Esophagus (tissue), 2 donors: ENCODE results near the gene CDHR1. TPM values are rescaled to one million over a fixed set of nuclear protein-coding genes. Genes with fewer than 3 reads are reported as not detected.

Experiments used
- H3K27ac ChIP-seq, 2 donors: one replicate each; pipeline ENCODE4 v1.5.1; 2013; ENCODE audit warnings: low read depth in 2 of 2, mild to moderate bottlenecking in 2 of 2, inconsistent platforms in 1 of 2, low read length in 1 of 2, moderate library complexity in 1 of 2
- H3K27me3 ChIP-seq, 2 donors: one replicate each; pipeline ENCODE4 v1.6.1; 2013; ENCODE audit warnings: low read length in 2 of 2, control low read depth in 1 of 2, mild to moderate bottlenecking in 1 of 2; ENCODE audit not compliant: insufficient read depth in 2 of 2, control insufficient read depth in 1 of 2
- H3K36me3 ChIP-seq, 2 donors: one replicate each; pipeline ENCODE4 v1.6.1; 2013; ENCODE audit warnings: low read length in 1 of 2; ENCODE audit not compliant: control insufficient read depth in 2 of 2, insufficient read depth in 2 of 2
- H3K4me1 ChIP-seq, 2 donors: one replicate each; pipeline ENCODE4 v1.6.1; 2013; ENCODE audit warnings: low read length in 1 of 2; ENCODE audit not compliant: control insufficient read depth in 2 of 2, insufficient read depth in 2 of 2
- H3K4me3 ChIP-seq, 2 donors: one replicate each; pipeline ENCODE4 v1.5.1; 2013; ENCODE audit warnings: low read length in 2 of 2, mild to moderate bottlenecking in 2 of 2, low read depth in 1 of 2, moderate library complexity in 1 of 2
- H3K9me3 ChIP-seq, 2 donors: one replicate each; pipeline ENCODE4 v1.6.1; 2013; ENCODE audit warnings: mild to moderate bottlenecking in 2 of 2, low read depth in 1 of 2, low read length in 1 of 2, moderate library complexity in 1 of 2; ENCODE audit not compliant: control insufficient read depth in 2 of 2, insufficient read depth in 1 of 2
- WGBS, 2 donors: extraction: QIAGEN DNeasy Blood & Tissue Kit; methylation state at CpG; one replicate each; pipeline ENCODE4 v1.1.7; 2013; 5-methylcytosine and 5-hydroxymethylcytosine counted together
- polyA plus RNA-seq, 2 donors: library from polyadenylated mRNA; stranded (reverse); fragments of 200-250 nt; gene quantifications; one replicate each; pipeline ENCODE4 v1.2.3, GENCODE V29; 2013
- donor health status: healthy with polysubstance abuse.
- donor health status: Bipolar disorder and iron deficiency.

The CDHR1 gene
- polyA plus RNA-seq, 2 donors = 5.0 to 16.1 TPM

GRCh38 chr10:84216834-84217233 is 22.5 kb downstream of the CDHR1 start:
- 88% methylated on average over 9 of the region's 9 CpGs for WGBS, 2 donors
- H3K27ac ChIP-seq = no peak overlapping the region
- H3K4me1 ChIP-seq = no peaks in the 10 kb centered on the region
- H3K9me3 ChIP-seq = no peaks in the 10 kb centered on the region
- no peaks in the 10 kb centered on the region for H3K27me3 ChIP-seq
- no peaks in the 10 kb centered on the region for H3K36me3 ChIP-seq
- H3K4me3 ChIP-seq = no peak overlapping the region

GRCh38 chr10:84217746-84218145 is 23.4 kb downstream of the CDHR1 start:
- WGBS, 2 donors = 88 to 94% methylated on average over 4 of the region's 4 CpGs
- Histone ChIP-seq H3K27ac (no peak overlapping the region), H3K4me1 (no peaks in the 10 kb centered on the region), H3K4me3 (no peak overlapping the region), H3K9me3 (no peaks in the 10 kb centered on the region), H3K36me3 (no peaks in the 10 kb centered on the region), H3K27me3 (no peaks in the 10 kb centered on the region)

- no peaks in the 10 kb centered on the region for H3K4me1 ChIP-seq
- no peak overlapping the region for H3K4me3 ChIP-seq
- no peaks in the 10 kb centered on the region for H3K9me3 ChIP-seq
- H3K27me3 ChIP-seq = no peaks in the 10 kb centered on the region
- H3K36me3 ChIP-seq = no peaks in the 10 kb centered on the region
- 74 to 84% methylated on average over 8 of the region's 8 CpGs for WGBS, 2 donors
- no peak overlapping the region for H3K27ac ChIP-seq
Measured at GRCh38 chr10:84221916-84222315, 27.6 kb downstream of the CDHR1 start.

- Histone ChIP-seq H3K4me1 (no peaks in the 10 kb centered on the region), H3K27ac (no peak overlapping the region), H3K9me3 (no peaks in the 10 kb centered on the region), H3K36me3 (no peaks in the 10 kb centered on the region), H3K4me3 (no peak overlapping the region), H3K27me3 (no peaks in the 10 kb centered on the region)
- WGBS, 2 donors = 48 to 56% methylated on average over 6 of the region's 6 CpGs
Measured at GRCh38 chr10:84224411-84225028, 30.2 kb downstream of the CDHR1 start.

- H3K27me3 ChIP-seq = no peaks in the 10 kb centered on the region
- no peaks in the 10 kb centered on the region for H3K36me3 ChIP-seq
- no peak within 1 kb of the TSS for H3K4me3 ChIP-seq
- H3K4me1 ChIP-seq = no peaks in the 10 kb centered on the region
- H3K9me3 ChIP-seq = no peaks in the 10 kb centered on the region
- 70 to 71% methylated on average over 6 of the region's 6 CpGs for WGBS, 2 donors
- no peak within 1 kb of the TSS for H3K27ac ChIP-seq
Measured at GRCh38 chr10:84225427-84226173, 31.3 kb downstream of the CDHR1 start, which contains the start of gene LRIT2. LRIT2 (minus strand) TSS chr10:84225544; CDS start chr10:84225520, 24 bp downstream.

GRCh38 chr10:84226616-84227015 is 32.3 kb downstream of the CDHR1 start:
- Histone ChIP-seq H3K4me3 (no peak overlapping the region), H3K27me3 (no peaks in the 10 kb centered on the region), H3K36me3 (no peaks in the 10 kb centered on the region), H3K27ac (no peak overlapping the region), H3K9me3 (no peaks in the 10 kb centered on the region), H3K4me1 (no peaks in the 10 kb centered on the region)
- 73 to 77% methylated on average over 3 of the region's 3 CpGs for WGBS, 2 donors

- Histone ChIP-seq H3K9me3 (no peaks in the 10 kb centered on the region), H3K36me3 (no peaks in the 10 kb centered on the region), H3K4me3 (no peak overlapping the region), H3K4me1 (no peaks in the 10 kb centered on the region), H3K27ac (no peak overlapping the region), H3K27me3 (no peaks in the 10 kb centered on the region)
- WGBS, 2 donors = 68 to 72% methylated on average over 4 of the region's 4 CpGs
Measured at GRCh38 chr10:84227810-84228209, 33.5 kb downstream of the CDHR1 start.

- no peak overlapping the region for H3K4me3 ChIP-seq
- H3K4me1 ChIP-seq = no peaks in the 10 kb centered on the region
- no peaks in the 10 kb centered on the region for H3K36me3 ChIP-seq
- no peaks in the 10 kb centered on the region for H3K27me3 ChIP-seq
- H3K27ac ChIP-seq = no peak overlapping the region
- 46 to 59% methylated on average over 1 of the region's 1 CpG for WGBS, 2 donors
- H3K9me3 ChIP-seq = no peaks in the 10 kb centered on the region
Measured at GRCh38 chr10:84230359-84230758, 36.0 kb downstream of the CDHR1 start.

- WGBS, 2 donors = 86 to 90% methylated on average over 10 of the region's 10 CpGs
- no peaks in the 10 kb centered on the region for H3K9me3 ChIP-seq
- H3K36me3 ChIP-seq = no peaks in the 10 kb centered on the region
- no peak overlapping the region for H3K4me3 ChIP-seq
- H3K27ac ChIP-seq = no peak overlapping the region
- no peaks in the 10 kb centered on the region for H3K27me3 ChIP-seq
- H3K4me1 ChIP-seq = no peaks in the 10 kb centered on the region
Measured at GRCh38 chr10:84232376-84232775, 38.0 kb downstream of the CDHR1 start.

GRCh38 chr10:84233940-84234339 is 39.6 kb downstream of the CDHR1 start:
- no peak overlapping the region for H3K27ac ChIP-seq
- no peaks in the 10 kb centered on the region for H3K4me1 ChIP-seq
- no peaks in the 10 kb centered on the region for H3K27me3 ChIP-seq
- no peak overlapping the region for H3K4me3 ChIP-seq
- no peaks in the 10 kb centered on the region for H3K9me3 ChIP-seq
- H3K36me3 ChIP-seq = no peaks in the 10 kb centered on the region
- WGBS, 2 donors = 77 to 84% methylated on average over 4 of the region's 4 CpGs
